Mesenteric fat pad (tissue), 1 donor: Measurements from ENCODE around the gene ETNPPL. TPM values are rescaled to one million over a fixed set of nuclear protein-coding genes. Genes with fewer than 3 reads are reported as not detected.

Experiments used
- DNase-seq: peaks from one replicate; pipeline ENCODE4 v3.0.0-alpha.2; 2020; ENCODE audit warnings: low spot score
- long read RNA-seq: library from polyadenylated mRNA; unstranded; transcript quantifications from one replicate; pipeline ENCODE4 v2.0.0, GENCODE V29; 2020
- total RNA-seq: library from RNA; stranded (reverse); fragmentation: NEBNext Ultra II Directional; extraction: Animal tissue kit (Norgen Biotek cat#: 25700); gene quantifications from one replicate; pipeline ENCODE4 v1.2.1, GENCODE V29; 2021
- donor health status: DM: yes; HTN: yes; CAD: no.

The ETNPPL gene
- total RNA-seq = not detected
- long read RNA-seq = 0 reads

- no peak for DNase-seq
These were observed at the start of gene ETNPPL for GRCh38 chr4:108762559-108763225. TSS of gene ETNPPL (minus strand) at chr4:108763053. CDS start at chr4:108762898, 155 bp downstream.

- no peak for DNase-seq
These were observed 48.6 kb upstream of the ETNPPL start for GRCh38 chr4:108811486-108811885.

- no peak for DNase-seq
These were observed 47.2 kb upstream of the ETNPPL start for GRCh38 chr4:108810087-108810486.

GRCh38 chr4:108804648-108805273 is 41.9 kb upstream of the ETNPPL start:
- no peak for DNase-seq

- DNase-seq = no peak
These were observed 36.5 kb upstream of the ETNPPL start for GRCh38 chr4:108799306-108799705.

- DNase-seq = no peak
These were observed 33.3 kb upstream of the ETNPPL start for GRCh38 chr4:108796173-108796572.

GRCh38 chr4:108795733-108796132 is 32.9 kb upstream of the ETNPPL start:
- no peak for DNase-seq

GRCh38 chr4:108794136-108794535 is 31.3 kb upstream of the ETNPPL start:
- no peak for DNase-seq

- no peak for DNase-seq
These were observed 30.6 kb upstream of the ETNPPL start for GRCh38 chr4:108793415-108793814.

- DNase-seq = no peak
These were observed 25.9 kb upstream of the ETNPPL start for GRCh38 chr4:108788731-108789130.

GRCh38 chr4:108787724-108788123 is 24.9 kb upstream of the ETNPPL start:
- DNase-seq = no peak

GRCh38 chr4:108787106-108787505 is 24.3 kb upstream of the ETNPPL start:
- no peak for DNase-seq

- DNase-seq = no peak
These were observed 23.5 kb upstream of the ETNPPL start for GRCh38 chr4:108786351-108786750.

GRCh38 chr4:108783665-108784463 is 21.0 kb upstream of the ETNPPL start:
- DNase-seq = no peak

GRCh38 chr4:108779958-108780357 is 17.1 kb upstream of the ETNPPL start:
- DNase-seq = no peak

- DNase-seq = no peak
These were observed 14.5 kb upstream of the ETNPPL start for GRCh38 chr4:108777388-108777787.

GRCh38 chr4:108775921-108776320 is 13.1 kb upstream of the ETNPPL start:
- DNase-seq = no peak

- no peak for DNase-seq
These were observed 12.1 kb upstream of the ETNPPL start for GRCh38 chr4:108774809-108775530.

- no peak for DNase-seq
These were observed 9.5 kb upstream of the ETNPPL start for GRCh38 chr4:108772402-108772801.

- no peak for DNase-seq
These were observed 3.2 kb upstream of the ETNPPL start for GRCh38 chr4:108766058-108766457.

GRCh38 chr4:108763986-108764385 is 1.1 kb upstream of the ETNPPL start:
- no peak for DNase-seq

GRCh38 chr4:108763226-108763593 is 357 bp upstream of the ETNPPL start:
- DNase-seq = no peak
